Activated CD4-positive, alpha-beta T cell treated with anti-CD3 and anti-CD28 coated beads for 36 hours (primary cell): ENCODE results near the gene SRBD1. TPM values are rescaled to one million over a fixed set of nuclear protein-coding genes. Genes with fewer than 3 reads are reported as not detected.

Experiments
- ATAC-seq: fragments of 200-7000 bp; cut with Tn5 transposase; one replicate; pipeline ENCODE4 v1.10.0; 2021; ENCODE audit warnings: mild to moderate bottlenecking, moderate library complexity
- CTCF ChIA-PET: fragments of 350-600 bp; sonication (Branson Sonifier 250); formaldehyde crosslinking; loops from one replicate; lab custom pipeline; 2021; ENCODE audit warnings: antibody characterized with exemption; lab: Charles Lee
- POLR2A ChIA-PET: fragments of 350-600 bp; sonication (Branson Sonifier 250); formaldehyde crosslinking; loops from one replicate; lab custom pipeline; 2021; ENCODE audit warnings: antibody characterized with exemption, inconsistent platforms; lab: Charles Lee
- DNase-seq: peaks from one replicate; pipeline ENCODE4 v3.0.0-alpha.2; 2020
- H3K27ac Mint-ChIP-seq: one replicate; pipeline ENCODE4 v1.8.0; 2021; ENCODE audit warnings: mixed read lengths
- H3K27me3 Mint-ChIP-seq: one replicate; pipeline ENCODE4 v1.8.0; 2021; ENCODE audit warnings: mixed read lengths
- H3K36me3 Mint-ChIP-seq: one replicate; pipeline ENCODE4 v1.8.0; 2021; ENCODE audit warnings: low read depth, mixed read lengths
- H3K4me1 Mint-ChIP-seq: one replicate; pipeline ENCODE4 v1.8.0; 2021; ENCODE audit warnings: mixed read lengths
- H3K4me3 Mint-ChIP-seq: one replicate; pipeline ENCODE4 v1.8.0; 2021; ENCODE audit warnings: mild to moderate bottlenecking, moderate library complexity, mixed read lengths
- H3K9me3 Mint-ChIP-seq: one replicate; pipeline ENCODE4 v1.8.0; 2021; ENCODE audit warnings: low read depth, mixed read lengths
- intact Hi-C, 2 experiments: fragments of 100-400 bp; cut with DNase I in 1 of 2; cut with micrococcal nuclease in 1 of 2; formaldehyde crosslinking; loops; one replicate each; pipeline versions ENCODE4 v1.14.2 to v1.15.1; 2022 to 2024; cut with DNase I, micrococcal nuclease
- total RNA-seq, 2 experiments: library from RNA; stranded (reverse); gene quantifications; one replicate each; pipeline ENCODE4 v1.2.3, GENCODE V29; 2021

Gene SRBD1
- total RNA-seq, 2 experiments from 2014 or later: 19.2 to 25.0 TPM

DNA sequence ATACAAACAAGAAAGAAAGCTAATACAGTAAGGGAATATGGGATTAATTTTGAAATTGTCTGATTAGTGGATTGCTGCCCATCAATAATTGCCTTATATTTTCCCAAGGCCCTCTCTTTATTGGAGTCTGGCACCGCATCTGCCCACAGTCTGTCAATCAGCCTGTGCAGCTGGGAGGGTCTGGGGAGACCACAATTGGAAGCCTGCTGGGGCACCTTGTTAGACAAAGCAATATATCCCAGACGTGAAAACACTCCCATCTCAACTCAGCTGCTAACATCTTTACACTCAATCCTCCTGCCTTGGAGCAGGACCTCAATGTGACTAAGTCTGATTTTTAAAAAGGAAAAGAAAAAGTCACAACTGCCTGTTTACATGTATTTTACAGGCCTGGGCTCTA, 258.6 kb downstream of the SRBD1 start:
- intact Hi-C loops: no loop called here
- no peaks in the 10 kb centered on the region for H3K4me1 Mint-ChIP-seq
- CTCF ChIA-PET: interaction anchor here (0.7 to 1.5 kb wide), 2 partner anchors 143 to 371 kb away, joined by 5 read pairs; no protein-coding TSS in a partner anchor

GRCh38 chr2:45345331-45346234, 265.5 kb downstream of the SRBD1 start:
- H3K27me3 Mint-ChIP-seq: peaks cover 8% of the 10 kb centered on the region
- ATAC-seq: no peak
- intact Hi-C loops: no loop called here
- no peak overlapping the region for H3K27ac Mint-ChIP-seq
- H3K36me3 Mint-ChIP-seq: no peaks in the 10 kb centered on the region
- DNase-seq: no peak
- POLR2A ChIA-PET: no interaction called here
- H3K4me1 Mint-ChIP-seq: no peaks in the 10 kb centered on the region
- CTCF ChIA-PET: interaction anchor here (0.7 to 1.2 kb wide), 2 partner anchors 8 to 10 kb away, joined by 3 to 4 read pairs; no protein-coding TSS in a partner anchor
- no peak overlapping the region for H3K4me3 Mint-ChIP-seq
- H3K9me3 Mint-ChIP-seq: no peaks in the 10 kb centered on the region

More for the DNA sequence above, 258.6 kb downstream of the SRBD1 start:
- no peak for DNase-seq
- no peak for ATAC-seq
- Mint-ChIP-seq H3K36me3 (no peaks in the 10 kb centered on the region), H3K9me3 (no peaks in the 10 kb centered on the region), H3K27ac (no peak overlapping the region), H3K4me3 (no peak overlapping the region), H3K27me3 (no peaks in the 10 kb centered on the region)
- POLR2A ChIA-PET: no interaction called here

DNA sequence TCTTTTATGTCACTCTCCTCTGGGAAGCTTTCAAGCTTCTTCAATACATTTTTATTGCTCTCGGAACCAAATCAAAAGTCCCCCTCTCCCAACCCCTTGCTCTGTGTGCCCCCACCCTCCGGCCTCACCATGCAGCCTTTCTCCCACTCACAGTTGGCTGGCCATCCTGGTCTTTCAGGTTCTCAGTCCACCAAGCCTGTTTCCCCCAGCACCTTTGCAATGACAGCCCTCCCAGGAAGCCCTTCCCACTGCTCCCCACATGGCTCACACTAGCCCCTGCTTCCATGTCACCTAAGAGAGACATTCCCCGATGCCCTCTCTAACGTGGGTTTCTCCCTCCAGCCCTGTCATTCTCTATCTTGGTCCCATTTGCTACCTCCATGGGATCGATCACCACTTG, 266.6 kb downstream of the SRBD1 start:
- ChIA-PET POLR2A (no interaction called here), CTCF (interaction anchor here (0.6 kb wide), 1 partner anchor 11 kb away, joined by 3 read pairs; no protein-coding TSS in a partner anchor)
- H3K9me3 Mint-ChIP-seq: no peaks in the 10 kb centered on the region
- H3K4me1 Mint-ChIP-seq: no peaks in the 10 kb centered on the region
- H3K4me3 Mint-ChIP-seq: no peak overlapping the region
- ATAC-seq (no peak), DNase-seq (no peak)
- no peaks in the 10 kb centered on the region for H3K36me3 Mint-ChIP-seq
- intact Hi-C loops: no loop called here
- no peak overlapping the region for H3K27ac Mint-ChIP-seq
- H3K27me3 Mint-ChIP-seq: peaks cover 8% of the 10 kb centered on the region

DNA sequence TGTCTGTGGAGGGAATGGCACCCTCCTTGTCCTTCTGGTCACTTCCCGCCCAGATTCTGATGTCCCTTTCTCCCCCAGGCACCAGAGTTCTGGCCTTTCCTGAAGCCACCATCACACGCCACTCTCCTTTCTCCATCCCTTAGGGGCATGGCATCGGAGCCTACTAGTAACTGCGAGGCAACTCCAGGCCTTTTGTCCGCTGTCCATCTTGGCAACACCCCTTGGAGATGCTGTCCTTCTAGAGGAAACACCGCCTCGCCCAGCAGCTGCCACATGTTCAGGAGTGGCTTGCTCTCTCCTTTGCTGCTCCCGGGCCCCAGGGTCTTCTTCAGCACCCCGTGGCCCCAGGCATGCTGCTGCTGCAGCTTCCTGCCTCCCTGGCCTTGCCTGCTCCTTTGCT, 267.0 kb downstream of the SRBD1 start:
- H3K9me3 Mint-ChIP-seq: no peaks in the 10 kb centered on the region
- no peaks in the 10 kb centered on the region for H3K36me3 Mint-ChIP-seq
- ChIA-PET CTCF (no interaction called here), POLR2A (no interaction called here)
- H3K4me1 Mint-ChIP-seq: no peaks in the 10 kb centered on the region
- no peak overlapping the region for H3K4me3 Mint-ChIP-seq
- peaks cover 8% of the 10 kb centered on the region for H3K27me3 Mint-ChIP-seq
- DNase-seq (no peak), ATAC-seq (no peak)
- intact Hi-C loops: no loop called here
- no peak overlapping the region for H3K27ac Mint-ChIP-seq

- Mint-ChIP-seq H3K36me3 (no peaks in the 10 kb centered on the region), H3K27ac (no peak overlapping the region), H3K4me3 (no peak overlapping the region), H3K4me1 (no peaks in the 10 kb centered on the region), H3K27me3 (peaks cover 8% of the 10 kb centered on the region), H3K9me3 (no peaks in the 10 kb centered on the region)
- intact Hi-C loops: no loop called here
- ChIA-PET CTCF (no interaction called here), POLR2A (no interaction called here)
- ATAC-seq (no peak), DNase-seq (no peak)
Observed at GRCh38 chr2:45343251-45344017, 267.6 kb downstream of the SRBD1 start.

DNA sequence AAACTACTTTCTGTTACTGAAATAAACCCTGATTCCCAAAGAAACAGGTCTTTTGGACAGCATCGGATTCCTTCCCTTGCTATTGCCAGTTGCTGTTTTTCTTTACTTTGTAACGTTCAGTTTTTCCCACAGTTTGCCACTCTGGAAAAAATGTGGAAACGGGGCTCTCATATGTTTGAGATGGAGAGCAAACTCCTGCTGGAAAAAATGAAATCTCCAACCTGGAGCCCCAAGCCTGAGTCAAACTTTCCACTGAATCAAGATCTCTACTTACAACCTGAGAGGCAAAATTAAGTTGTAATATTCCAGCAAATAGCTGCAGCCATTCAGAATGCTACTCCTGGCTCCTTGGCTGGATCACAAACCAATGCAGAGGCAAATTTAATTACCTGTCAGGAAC, 270.7 kb downstream of the SRBD1 start:
- Mint-ChIP-seq H3K36me3 (no peaks in the 10 kb centered on the region), H3K4me1 (no peaks in the 10 kb centered on the region), H3K4me3 (no peak overlapping the region), H3K9me3 (no peaks in the 10 kb centered on the region), H3K27me3 (peaks cover 5% of the 10 kb centered on the region), H3K27ac (no peak overlapping the region)
- DNase-seq: no peak
- ATAC-seq: no peak
- POLR2A ChIA-PET: no interaction called here
- CTCF ChIA-PET: no interaction called here
- intact Hi-C loops: no loop called here

- H3K36me3 Mint-ChIP-seq: no peaks in the 10 kb centered on the region
- H3K27me3 Mint-ChIP-seq: no peaks in the 10 kb centered on the region
- ATAC-seq: no peak
- ChIA-PET POLR2A (no interaction called here), CTCF (no interaction called here)
- H3K9me3 Mint-ChIP-seq: no peaks in the 10 kb centered on the region
- no peaks in the 10 kb centered on the region for H3K4me1 Mint-ChIP-seq
- intact Hi-C loops: no loop called here
- no peak overlapping the region for H3K27ac Mint-ChIP-seq
- no peak overlapping the region for H3K4me3 Mint-ChIP-seq
- DNase-seq: no peak
Observed at GRCh38 chr2:45339253-45339652, 271.8 kb downstream of the SRBD1 start.

Other genes with a start within 250 kb of the SRBD1 start
- 10 to 100 TPM in 1 of 2 experiments, 1 to 10 TPM in 1; 9.0 to 13.2 TPM for gene PRKCE, start 40.4 kb upstream of the SRBD1 start, total RNA-seq